NCI-H69 (cell line): Measurements from ENCODE around the gene ADAMTS17.
A peak's percentile ranks its signal among the peaks of the same experiment; 100 is the strongest.

Experiments used
- DNase-seq: peaks from one replicate; lab custom pipeline; 2025; lab: John Stamatoyannopoulos, UW

The ADAMTS17 gene

DNA sequence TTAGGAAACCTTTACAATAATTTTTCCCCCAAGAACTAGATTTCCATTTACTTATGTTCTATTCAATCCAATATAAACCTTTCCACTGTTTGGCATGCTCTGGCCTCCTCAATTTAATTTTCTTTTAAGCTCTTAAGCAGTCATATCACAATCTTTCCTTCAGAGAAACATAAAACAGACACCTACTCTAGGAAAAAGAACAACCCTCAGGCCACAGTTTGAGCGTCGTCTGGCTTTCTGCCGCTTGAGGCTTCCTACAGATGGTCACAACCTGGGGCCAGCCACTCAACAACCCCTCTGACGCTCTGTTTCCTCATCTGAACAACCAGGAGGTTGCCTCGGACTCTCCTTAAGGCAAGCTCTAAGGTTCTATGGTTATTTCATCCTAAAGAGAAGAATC lies 143.3 kb downstream of the ADAMTS17 start:
- DNase-seq, result no peak

DNA sequence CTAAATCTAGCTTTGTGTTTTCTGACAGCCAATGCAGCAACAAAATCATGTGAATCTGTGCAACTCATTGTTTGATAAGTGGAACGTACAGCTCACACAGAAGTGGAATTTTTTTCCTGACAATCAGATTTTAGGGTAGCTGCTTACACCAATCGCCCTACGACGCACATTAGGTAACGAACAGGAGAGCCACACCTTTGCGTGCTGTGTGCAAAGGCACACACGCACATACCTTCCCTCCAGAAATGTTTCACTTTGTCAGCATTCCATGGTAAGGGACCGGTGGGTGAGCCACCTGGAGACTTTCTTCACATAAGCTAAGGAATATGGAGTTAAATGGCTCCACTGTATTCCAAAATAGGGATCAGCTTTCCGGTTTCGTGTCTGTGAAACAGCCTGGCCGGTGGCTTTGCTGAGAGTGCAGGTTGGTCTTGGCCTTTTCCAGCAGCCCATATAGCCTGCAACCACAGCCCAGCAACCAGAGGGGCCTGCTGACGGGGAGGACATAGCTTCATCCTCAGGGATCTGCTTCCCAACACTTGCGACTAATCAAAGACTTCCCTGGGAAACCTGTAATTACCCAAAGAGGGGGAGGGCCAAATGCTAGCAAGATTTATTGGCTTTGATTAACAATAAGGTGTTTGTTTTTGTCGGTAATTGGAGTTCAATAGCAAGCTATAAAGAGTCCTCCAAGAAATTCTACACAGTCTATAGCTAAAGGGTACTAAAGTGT lies 145.3 kb downstream of the ADAMTS17 start:
- DNase-seq, result peak; percentile 6

DNA sequence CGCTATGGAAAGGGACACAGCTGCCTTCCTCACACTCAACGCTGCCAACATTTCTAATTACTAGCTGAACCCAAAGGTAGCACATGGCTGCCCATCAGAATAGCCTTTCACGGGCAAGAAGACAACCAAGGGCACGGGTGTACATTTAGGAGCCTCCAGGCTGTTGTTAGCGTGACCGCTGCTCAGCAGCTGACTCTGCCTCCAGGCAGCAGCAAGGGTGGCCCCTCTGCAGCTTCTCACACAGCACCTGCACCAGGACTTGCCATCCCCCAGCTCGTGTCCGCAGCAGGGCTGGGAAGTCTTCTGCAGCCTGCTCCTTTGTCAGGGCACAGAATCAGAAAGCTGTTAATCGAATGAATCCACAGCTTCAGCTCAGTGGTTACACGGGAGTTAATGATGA lies 146.8 kb downstream of the ADAMTS17 start:
- DNase-seq, result no peak

DNA sequence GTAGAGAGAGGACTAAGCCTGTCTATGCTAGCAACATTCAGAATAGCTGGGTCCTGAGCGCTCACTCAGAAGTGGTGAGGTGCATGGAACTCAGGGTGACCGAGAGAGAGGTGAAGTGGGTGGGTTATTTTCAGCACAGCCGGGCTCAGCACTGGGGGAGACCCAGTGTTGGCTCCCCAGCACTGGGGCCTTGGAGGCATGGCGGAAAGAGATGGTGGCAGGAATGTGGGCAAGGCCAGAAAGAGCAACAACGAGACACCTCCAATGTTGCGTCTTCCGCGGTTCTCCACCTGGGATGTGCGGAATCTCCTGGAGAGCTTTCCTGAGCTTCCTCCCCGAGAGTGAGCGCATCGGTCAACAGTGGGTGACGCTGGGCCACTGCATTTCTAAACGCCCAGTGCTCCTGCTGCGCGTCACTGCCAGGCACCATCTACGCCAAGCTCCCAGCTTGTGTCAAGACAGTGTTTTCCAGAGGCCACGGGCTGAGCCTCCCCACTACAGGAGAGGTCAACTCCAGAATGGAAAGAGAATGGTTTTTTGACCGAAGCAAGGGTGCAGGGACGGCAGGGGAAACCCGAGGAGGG lies 148.4 kb downstream of the ADAMTS17 start:
- DNase-seq, result no peak

DNA sequence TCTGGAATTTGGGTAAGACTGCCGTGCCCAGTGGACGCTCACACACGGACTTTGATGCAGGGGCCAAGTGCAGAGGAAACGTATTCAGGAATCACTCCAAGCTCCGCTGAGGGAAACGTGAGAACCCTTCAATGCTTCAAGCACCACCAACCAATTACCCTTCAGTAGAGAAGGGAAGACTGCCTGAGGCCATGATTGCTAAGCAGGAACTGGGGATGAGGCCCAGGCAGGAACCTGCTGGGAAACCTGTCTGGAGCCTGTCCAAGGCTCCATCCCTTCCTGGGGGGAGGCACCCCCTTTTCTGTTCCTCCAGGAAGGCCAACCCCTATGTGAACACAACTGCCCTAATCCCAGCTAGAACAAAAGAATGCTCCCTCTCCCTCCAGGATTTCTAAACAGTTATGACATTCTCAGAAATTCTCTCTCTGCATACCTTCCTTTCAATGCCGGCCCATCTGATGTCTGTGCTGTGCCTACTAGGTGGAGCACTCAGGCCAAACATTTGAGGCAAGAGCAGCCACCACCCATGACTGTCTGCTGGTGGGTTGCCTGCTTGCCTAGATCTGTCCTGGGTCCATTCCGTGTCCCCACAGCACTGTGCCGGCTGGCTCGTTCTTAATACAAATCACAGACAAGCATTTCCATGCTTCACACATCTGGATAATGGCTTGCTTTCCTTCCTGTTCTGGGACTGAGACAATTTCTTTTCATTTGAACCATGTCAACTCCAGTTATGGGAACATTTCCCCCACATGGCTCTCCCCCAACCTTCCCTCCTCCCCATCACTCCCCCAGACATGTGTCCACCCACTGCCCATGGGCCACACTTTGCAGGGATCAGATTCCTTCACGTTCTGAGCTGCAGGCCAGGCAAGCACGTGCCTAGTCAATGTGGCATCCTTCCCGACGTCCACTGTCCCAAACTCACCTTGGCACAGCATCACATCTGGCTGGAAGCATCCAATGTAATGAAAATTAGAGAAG lies 149.4 kb downstream of the ADAMTS17 start:
- peak; percentile 5 for DNase-seq

DNA sequence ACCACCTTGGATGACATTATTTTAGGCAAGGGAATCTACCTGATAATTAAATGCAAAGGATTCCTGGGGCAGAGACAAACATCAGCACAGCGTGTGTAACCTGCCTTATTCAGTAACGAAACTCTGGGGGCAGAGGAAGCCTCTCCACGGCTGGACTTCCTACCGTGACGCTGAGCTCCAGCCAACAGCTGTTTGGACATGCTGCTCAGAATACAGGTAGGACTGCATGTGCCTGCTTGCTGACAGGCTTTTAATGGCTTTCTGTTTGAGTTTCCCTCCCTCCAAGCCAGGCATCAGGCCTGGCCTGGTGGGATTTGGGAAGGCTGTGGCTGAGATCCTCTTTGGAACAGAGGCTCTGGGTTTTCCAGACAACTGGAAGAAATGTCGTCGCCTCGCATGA lies 150.6 kb downstream of the ADAMTS17 start:
- peak; percentile 4 for DNase-seq

DNA sequence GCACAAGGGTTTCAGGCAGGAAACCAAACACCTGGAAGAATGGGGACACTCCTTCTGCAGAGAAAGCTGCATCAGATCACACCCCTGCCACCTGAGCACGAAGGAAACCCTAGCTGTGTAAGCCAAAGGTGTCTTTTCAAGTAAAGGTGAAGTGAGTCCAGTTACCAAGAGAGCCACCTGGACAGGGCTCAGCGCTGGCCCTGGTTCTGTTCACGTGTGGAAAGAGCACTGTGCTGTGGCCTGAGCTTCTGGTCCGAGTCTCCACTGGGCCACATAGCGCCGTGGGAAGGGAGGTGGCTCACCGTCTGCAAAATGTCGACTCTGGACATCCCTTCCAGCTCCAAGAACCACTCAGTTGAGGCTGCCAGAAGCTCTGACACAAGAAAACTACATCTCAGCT lies 151.1 kb downstream of the ADAMTS17 start:
- no peak for DNase-seq

DNA sequence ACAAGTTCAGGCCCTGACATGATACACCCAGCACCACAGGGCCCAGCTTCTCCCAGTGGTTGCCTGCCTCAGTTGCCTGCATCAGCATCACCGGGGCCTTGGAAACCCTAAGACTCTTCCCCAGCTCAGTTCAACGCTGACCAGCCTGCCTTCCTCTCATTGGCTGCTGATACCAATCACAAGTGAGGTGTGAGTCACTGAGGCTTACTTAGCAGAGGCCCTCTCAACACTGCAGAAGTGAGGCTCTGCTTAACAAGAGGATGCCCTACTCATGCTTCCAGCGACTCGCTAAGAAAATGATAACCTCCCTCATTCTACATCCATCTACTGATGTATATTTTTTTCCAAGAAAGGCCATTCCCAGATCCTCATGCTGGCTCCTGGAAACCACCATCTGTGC lies 151.9 kb downstream of the ADAMTS17 start:
- DNase-seq, result no peak

DNA sequence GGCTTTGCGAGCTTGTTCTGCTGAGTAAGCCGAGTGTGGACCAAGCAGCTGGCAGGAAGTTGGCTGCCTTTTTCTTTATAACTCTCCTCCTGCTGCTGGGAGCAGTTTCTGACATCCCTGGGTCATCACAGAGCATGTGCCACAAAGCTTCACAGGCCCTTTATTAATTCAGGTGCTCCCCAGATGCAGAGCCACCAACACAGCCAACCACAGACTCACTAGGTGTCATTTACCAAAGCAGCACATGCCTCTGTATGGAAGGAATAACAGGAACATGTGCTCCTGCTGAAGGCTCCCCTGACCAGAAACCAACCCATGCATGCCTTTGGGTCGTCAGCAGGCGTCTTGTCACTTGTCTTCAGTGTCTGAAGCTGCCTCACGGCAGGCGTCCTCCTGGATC lies 152.5 kb downstream of the ADAMTS17 start:
- DNase-seq, result no peak

DNA sequence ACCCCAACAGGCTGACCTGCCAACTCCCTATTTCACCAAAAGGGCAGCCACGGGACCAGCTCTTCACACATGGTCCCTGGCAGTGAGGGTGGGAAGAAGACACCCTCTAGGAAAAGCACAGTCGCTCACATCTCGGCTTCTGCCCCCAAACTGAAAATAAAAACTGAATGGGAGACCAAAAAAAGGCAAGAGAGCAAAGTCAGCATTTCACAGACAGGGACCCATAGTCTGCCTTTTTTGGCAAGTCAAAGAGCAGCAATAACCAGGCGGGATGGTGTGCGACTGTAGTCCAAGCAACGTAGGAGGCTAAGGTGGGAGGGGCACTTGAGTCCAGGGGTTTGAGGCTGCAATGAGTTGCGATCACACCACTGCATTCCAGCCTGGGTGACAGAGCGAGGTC lies 154.1 kb downstream of the ADAMTS17 start:
- no peak for DNase-seq

DNA sequence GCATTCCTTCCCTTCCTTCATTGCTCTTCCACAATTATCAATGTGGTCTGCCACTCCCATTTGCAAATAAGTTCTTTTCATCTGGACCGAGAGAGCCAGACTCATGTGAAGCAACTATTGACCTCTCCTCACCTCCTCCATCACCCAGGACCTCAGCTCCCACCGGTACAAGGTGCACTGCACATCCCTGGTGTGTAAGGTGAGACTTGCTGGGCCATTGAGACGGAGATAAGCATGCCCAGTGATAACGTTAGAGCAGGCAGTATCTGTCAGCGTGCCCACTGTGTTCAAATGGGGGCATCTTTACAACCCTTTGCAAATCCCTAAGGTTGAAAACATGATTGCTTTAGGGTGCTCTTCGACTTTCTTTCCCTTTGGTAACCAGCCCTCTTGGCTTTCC lies 154.8 kb downstream of the ADAMTS17 start:
- no peak for DNase-seq

DNA sequence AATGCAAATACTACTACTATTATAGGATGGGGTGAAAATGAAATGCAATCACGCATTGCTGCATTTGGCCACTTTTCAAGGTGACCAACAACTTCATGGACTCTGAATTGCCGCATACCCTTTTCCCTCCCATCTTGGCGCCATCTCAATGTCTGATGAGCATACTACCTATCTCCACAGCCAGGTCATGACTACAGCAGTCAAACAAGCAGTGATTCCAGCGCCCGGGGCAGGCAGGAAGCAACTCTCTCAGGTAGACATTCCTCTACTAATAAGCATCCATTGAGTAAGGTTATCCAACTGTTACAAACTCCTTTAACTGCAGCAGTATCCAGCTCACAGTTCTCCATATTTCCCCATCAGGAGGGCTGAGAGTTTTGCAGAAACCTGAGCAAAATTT lies 155.4 kb downstream of the ADAMTS17 start:
- DNase-seq, result no peak

DNA sequence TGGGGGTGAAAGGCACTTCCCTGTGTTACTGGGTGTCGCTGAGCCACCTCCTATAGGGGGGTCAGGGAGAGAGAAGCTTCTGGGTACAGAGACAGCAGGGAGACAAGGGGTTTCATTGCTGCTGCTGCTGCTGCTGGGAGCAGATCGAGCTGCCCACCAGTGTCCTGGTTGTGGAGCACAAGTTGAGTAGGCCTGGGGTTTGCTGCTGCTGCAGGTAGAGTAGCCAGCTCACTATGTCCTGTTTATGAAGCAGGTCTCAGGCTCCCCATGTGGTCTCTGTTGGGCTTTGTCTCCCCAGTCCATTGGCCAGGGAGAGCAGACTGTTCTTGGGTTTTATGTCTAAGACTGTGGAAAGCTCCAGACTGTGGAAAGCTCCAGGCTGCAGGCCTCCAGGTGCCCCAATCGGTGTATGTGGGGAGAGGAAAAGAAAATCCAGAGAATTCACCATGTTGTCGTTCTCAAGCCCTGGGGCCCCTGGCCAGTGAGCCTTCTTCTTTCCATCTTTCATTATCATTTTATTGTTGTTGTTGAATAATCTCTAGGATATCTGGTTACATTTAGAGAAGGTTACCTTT lies 157.8 kb downstream of the ADAMTS17 start:
- DNase-seq, result no peak

DNA sequence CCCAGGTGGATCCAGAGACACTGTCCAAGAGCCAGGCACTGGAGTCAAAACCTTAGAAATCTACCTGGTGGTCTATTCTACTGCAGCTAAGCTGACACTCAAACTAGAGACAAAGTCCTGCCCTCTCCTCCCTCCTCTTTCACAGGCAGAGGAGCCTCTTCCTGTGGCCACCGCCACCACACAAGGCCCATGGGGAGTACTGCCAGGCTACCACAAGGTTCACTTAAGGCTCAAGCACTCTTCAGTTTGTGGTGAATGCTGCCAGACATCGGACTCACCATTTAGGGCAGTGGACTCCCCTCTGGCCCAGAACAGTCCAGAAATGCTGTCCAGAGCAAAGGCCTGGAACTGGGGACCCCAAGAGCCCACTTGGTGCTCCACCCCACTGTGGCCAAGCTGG lies 160.9 kb downstream of the ADAMTS17 start:
- DNase-seq, result no peak

DNA sequence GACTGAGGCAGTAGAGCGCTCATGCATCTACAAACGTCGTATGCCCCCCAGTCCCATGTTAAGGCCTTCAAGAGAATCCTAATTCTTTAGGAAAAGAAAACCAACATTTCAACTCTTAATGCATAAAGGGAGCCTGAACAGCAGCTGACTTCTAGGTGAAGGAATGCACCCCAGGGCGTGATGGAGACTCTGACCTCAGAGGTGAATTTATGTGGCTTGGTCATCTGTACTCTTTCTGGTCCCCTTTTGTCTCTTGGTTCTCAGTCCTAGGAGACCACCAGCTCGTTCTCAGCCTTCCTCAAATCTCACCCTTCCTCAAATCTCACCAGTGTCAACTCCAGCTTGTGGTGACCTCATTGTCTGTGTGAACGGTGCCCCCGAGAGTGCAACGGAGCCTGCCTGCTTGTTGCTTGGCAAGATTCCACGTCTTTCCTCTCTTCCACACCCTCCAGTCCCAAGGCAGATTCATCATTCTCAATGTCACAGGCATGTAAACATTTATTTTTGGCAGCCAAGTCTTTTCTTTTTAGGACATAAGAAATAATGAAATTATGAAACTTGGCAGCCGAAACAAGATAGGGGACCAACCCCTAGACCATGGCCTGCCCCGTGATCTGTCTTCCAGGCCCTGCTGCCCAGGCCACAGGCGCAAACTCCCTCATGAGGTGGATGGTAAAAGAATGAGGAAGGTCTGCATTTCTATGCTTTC lies 166.2 kb downstream of the ADAMTS17 start:
- no peak for DNase-seq

DNA sequence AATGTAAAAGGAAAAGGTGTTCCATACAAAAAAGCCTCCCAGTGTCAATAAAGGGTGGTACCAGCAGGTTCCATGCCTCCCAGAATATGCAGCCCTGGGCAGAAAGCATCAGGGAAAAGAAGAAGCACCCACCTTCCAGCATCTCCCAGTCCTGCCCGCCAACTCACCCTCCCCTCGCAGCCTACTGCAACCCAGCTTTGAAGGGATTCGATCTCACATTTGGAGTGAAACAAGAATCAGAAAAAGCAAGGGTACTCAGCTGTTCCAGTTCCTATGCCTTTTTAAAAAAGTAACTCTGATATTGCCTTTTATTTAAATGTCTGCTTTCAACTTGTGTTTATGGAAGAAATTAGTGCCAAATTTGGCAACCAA lies 166.9 kb downstream of the ADAMTS17 start:
- DNase-seq, result no peak

DNA sequence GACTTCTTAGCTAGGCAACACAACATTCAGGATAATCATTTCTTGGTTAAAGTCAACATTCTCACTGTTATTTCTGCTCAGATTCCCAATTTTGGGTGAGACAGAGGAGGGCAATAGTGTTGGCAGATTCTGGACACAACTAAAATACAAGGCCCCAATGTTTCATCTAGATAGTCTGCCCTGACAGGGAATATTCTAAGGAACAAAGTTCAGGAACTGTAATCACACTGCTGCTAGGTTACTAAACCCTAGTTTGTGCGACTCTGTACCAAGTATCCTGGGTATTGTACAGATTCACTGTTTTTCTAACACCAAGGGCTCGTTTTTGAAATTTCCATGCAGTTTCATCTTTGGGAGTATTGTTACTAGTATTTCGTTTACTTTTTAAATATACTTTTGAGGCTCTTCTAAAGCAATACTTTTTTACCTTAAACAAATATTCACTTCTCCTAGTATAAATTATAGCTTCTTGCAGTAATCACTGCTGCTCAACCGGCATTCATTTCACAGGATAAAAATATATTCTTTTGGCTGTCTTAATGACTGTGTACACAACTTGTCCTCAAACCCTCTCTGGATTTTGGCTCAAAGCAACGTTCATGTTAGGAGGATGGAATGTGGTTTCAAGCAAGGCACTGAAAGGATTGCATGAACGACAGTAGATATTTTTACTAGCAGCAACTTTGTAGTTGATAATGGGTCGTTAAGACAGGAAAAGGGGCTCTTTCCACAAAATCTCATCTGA lies 167.4 kb downstream of the ADAMTS17 start:
- no peak for DNase-seq

DNA sequence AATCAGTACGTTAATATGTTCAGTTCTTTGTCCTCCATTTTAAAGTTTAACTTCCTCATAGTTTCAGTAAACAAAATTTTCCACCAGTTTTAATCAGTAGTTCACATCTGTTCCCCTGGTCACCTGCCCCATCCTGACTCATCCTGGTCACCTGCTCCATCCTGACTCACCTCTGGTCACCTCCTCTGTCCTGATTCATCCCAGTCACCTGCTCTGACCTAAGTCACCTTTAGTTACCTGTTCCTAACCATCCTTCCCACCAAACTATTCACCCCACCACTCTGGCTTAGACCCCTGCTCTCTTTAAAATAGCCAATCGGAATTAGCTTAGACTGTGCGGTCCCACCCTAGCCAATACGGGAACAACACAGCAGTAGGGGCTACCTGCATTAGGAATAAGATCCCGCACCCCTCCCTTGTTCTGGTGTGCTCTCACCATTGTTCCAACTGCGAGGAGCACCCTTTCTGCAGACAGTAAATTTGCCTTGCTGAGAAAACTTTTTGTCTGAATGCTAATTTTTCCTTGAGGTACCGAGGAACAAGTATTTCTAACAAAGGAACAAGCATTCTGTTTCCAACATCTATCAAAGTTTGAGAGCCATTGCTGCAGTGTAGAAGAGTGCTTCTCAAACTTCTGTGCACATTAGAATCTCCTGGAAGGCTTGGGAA lies 169.3 kb downstream of the ADAMTS17 start:
- DNase-seq, result no peak

DNA sequence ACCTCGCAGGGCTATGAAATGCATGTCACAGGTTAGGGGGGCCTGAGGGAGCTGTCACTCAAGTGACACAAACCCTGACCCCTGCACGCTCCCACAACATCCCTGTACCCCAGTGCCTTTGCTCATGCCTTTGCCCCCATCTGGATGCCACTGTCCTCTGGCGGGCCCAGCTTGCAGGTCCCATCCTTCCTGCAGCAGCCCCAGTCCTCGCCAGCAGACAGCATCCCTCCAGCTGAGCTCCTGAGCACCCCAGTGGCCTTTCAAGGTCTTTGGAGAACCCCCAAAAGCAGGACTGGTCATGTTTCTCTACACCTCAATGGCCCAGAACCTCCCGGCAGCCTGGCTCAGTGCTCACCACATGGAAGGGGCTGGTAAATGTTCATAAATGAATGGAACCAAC lies 170.4 kb downstream of the ADAMTS17 start:
- no peak for DNase-seq
